Measurements from ENCODE around the gene ACSL1. TPM values are rescaled to one million over a fixed set of nuclear protein-coding genes. Genes with fewer than 3 reads are reported as not detected.
"Not testable (repeated sequence)": the region's sequence is repeated elsewhere in the genome, so short reads cannot be mapped to it uniquely, and the experiment has no call there.

The ACSL1 gene
- total RNA-seq, 2 donors from 2014 or later = 144 to 156 TPM

- no peak for TF ChIP-seq CTCF (IDR thresholded peaks at IDR 0.05)
- Histone ChIP-seq H3K4me1 (no peaks in the 10 kb centered on the region), H3K9me3 (no peaks in the 10 kb centered on the region), H3K4me3 (no peak overlapping the region), H3K36me3 (no peaks in the 10 kb centered on the region), H3K27ac (no peak overlapping the region), H3K27me3 (no peaks in the 10 kb centered on the region)
- DNase-seq (ENCODE audit: low spot score) = no peak
Observed at GRCh38 chr4:184848510-184848909, 22.7 kb upstream of the ACSL1 start.

- Histone ChIP-seq H3K36me3 (no peaks in the 10 kb centered on the region), H3K9me3 (no peaks in the 10 kb centered on the region), H3K27ac (no peak overlapping the region), H3K4me1 (no peaks in the 10 kb centered on the region), H3K27me3 (no peaks in the 10 kb centered on the region), H3K4me3 (no peak overlapping the region)
- no peak for TF ChIP-seq CTCF (IDR thresholded peaks at IDR 0.05)
- no peak for DNase-seq (ENCODE audit: low spot score)
Observed at GRCh38 chr4:184846531-184846930, 20.8 kb upstream of the ACSL1 start.

- DNase-seq (ENCODE audit: low spot score) = no peak
- Histone ChIP-seq H3K27ac (no peak overlapping the region), H3K4me1 (no peaks in the 10 kb centered on the region), H3K4me3 (no peak overlapping the region), H3K9me3 (no peaks in the 10 kb centered on the region), H3K36me3 (no peaks in the 10 kb centered on the region), H3K27me3 (no peaks in the 10 kb centered on the region)
- TF ChIP-seq CTCF (IDR thresholded peaks at IDR 0.05) = no peak
Observed at GRCh38 chr4:184845367-184846021, 19.7 kb upstream of the ACSL1 start.

GRCh38 chr4:184844742-184845141 is 19.0 kb upstream of the ACSL1 start:
- Histone ChIP-seq H3K27me3 (no peaks in the 10 kb centered on the region), H3K4me3 (no peak overlapping the region), H3K27ac (no peak overlapping the region), H3K36me3 (no peaks in the 10 kb centered on the region), H3K9me3 (no peaks in the 10 kb centered on the region), H3K4me1 (no peaks in the 10 kb centered on the region)
- no peak for DNase-seq (ENCODE audit: low spot score)
- no peak for TF ChIP-seq CTCF (IDR thresholded peaks at IDR 0.05)

- Histone ChIP-seq H3K27me3 (no peaks in the 10 kb centered on the region), H3K27ac (no peak overlapping the region), H3K4me3 (no peak overlapping the region), H3K4me1 (no peaks in the 10 kb centered on the region), H3K36me3 (no peaks in the 10 kb centered on the region), H3K9me3 (no peaks in the 10 kb centered on the region)
- DNase-seq (ENCODE audit: low spot score) = peak; percentile 26
- no peak for TF ChIP-seq CTCF (IDR thresholded peaks at IDR 0.05)
Observed at GRCh38 chr4:184843984-184844554, 18.3 kb upstream of the ACSL1 start.

- not testable (repeated sequence) for DNase-seq (ENCODE audit: low spot score); H3K27ac ChIP-seq
Observed at GRCh38 chr4:184839075-184839399, 13.3 kb upstream of the ACSL1 start.

More at GRCh38 chr4:184839075-184839399, 13.3 kb upstream of the ACSL1 start:
- not testable (repeated sequence) for H3K4me1 ChIP-seq, H3K36me3 ChIP-seq, H3K4me3 ChIP-seq, H3K9me3 ChIP-seq, H3K27me3 ChIP-seq

All from right atrium auricular region (tissue), 2 donors.